Measurements from ENCODE around the gene RASGRP1. TPM values are rescaled to one million over a fixed set of nuclear protein-coding genes. Genes with fewer than 3 reads are reported as not detected.
"Not testable (repeated sequence)": the region's sequence is repeated elsewhere in the genome, so short reads cannot be mapped to it uniquely, and the experiment has no call there.

RASGRP1 gene
- polyA plus RNA-seq, 1 donor, result 2.9 TPM

- H3K9me3 ChIP-seq (ENCODE audit: control insufficient read depth, low read depth, low read length), result no peaks in the 10 kb centered on the region
- no peak overlapping the region for H3K27ac ChIP-seq (ENCODE audit: low read length)
- H3K4me1 ChIP-seq (ENCODE audit: control insufficient read depth, insufficient read depth, low read length), result no peaks in the 10 kb centered on the region
- no peak overlapping the region for H3K4me3 ChIP-seq (ENCODE audit: low read length)
- no peaks in the 10 kb centered on the region for H3K27me3 ChIP-seq (ENCODE audit: control insufficient read depth, insufficient read depth, low read length)
- no peaks in the 10 kb centered on the region for H3K36me3 ChIP-seq (ENCODE audit: control insufficient read depth, insufficient read depth, low read length)
- DNase-seq, result no peak
- WGBS (ENCODE audit: insufficient coverage, low lambda C conversion rate), result 100% methylated on average over 1 of the region's 7 CpGs
Observed at GRCh38 chr15:38602910-38603670, 38.5 kb upstream of the RASGRP1 start.

GRCh38 chr15:38600236-38600635 lies 35.6 kb upstream of the RASGRP1 start:
- WGBS (ENCODE audit: insufficient coverage, low lambda C conversion rate), result no CpG with 5 or more reads among the region's 2 CpGs
- H3K4me3 ChIP-seq (ENCODE audit: low read length), result no peak overlapping the region
- no peaks in the 10 kb centered on the region for H3K36me3 ChIP-seq (ENCODE audit: control insufficient read depth, insufficient read depth, low read length)
- H3K27me3 ChIP-seq (ENCODE audit: control insufficient read depth, insufficient read depth, low read length), result no peaks in the 10 kb centered on the region
- DNase-seq, result no peak
- H3K4me1 ChIP-seq (ENCODE audit: control insufficient read depth, insufficient read depth, low read length), result no peaks in the 10 kb centered on the region
- no peaks in the 10 kb centered on the region for H3K9me3 ChIP-seq (ENCODE audit: control insufficient read depth, low read depth, low read length)
- no peak overlapping the region for H3K27ac ChIP-seq (ENCODE audit: low read length)

- Histone ChIP-seq H3K4me3 (ENCODE audit: low read length) (no peak overlapping the region), H3K27me3 (ENCODE audit: control insufficient read depth, insufficient read depth, low read length) (peaks cover 3% of the 10 kb centered on the region), H3K36me3 (ENCODE audit: control insufficient read depth, insufficient read depth, low read length) (no peaks in the 10 kb centered on the region), H3K9me3 (ENCODE audit: control insufficient read depth, low read depth, low read length) (no peaks in the 10 kb centered on the region), H3K4me1 (ENCODE audit: control insufficient read depth, insufficient read depth, low read length) (no peaks in the 10 kb centered on the region), H3K27ac (ENCODE audit: low read length) (no peak overlapping the region)
- no peak for DNase-seq
- WGBS (ENCODE audit: insufficient coverage, low lambda C conversion rate), result no CpG with 5 or more reads among the region's 2 CpGs
Observed at GRCh38 chr15:38598749-38599148, 34.1 kb upstream of the RASGRP1 start.

GRCh38 chr15:38597219-38597800 lies 32.7 kb upstream of the RASGRP1 start:
- Histone ChIP-seq H3K4me1 (ENCODE audit: control insufficient read depth, insufficient read depth, low read length) (no peaks in the 10 kb centered on the region), H3K27ac (ENCODE audit: low read length) (no peak overlapping the region), H3K27me3 (ENCODE audit: control insufficient read depth, insufficient read depth, low read length) (peaks cover 3% of the 10 kb centered on the region), H3K9me3 (ENCODE audit: control insufficient read depth, low read depth, low read length) (no peaks in the 10 kb centered on the region), H3K36me3 (ENCODE audit: control insufficient read depth, insufficient read depth, low read length) (no peaks in the 10 kb centered on the region), H3K4me3 (ENCODE audit: low read length) (no peak overlapping the region)
- no CpG with 5 or more reads among the region's 3 CpGs for WGBS (ENCODE audit: insufficient coverage, low lambda C conversion rate)
- DNase-seq, result no peak

GRCh38 chr15:38593524-38593923 lies 28.9 kb upstream of the RASGRP1 start:
- Histone ChIP-seq H3K36me3 (ENCODE audit: control insufficient read depth, insufficient read depth, low read length) (no peaks in the 10 kb centered on the region), H3K4me3 (ENCODE audit: low read length) (no peak overlapping the region), H3K9me3 (ENCODE audit: control insufficient read depth, low read depth, low read length) (no peaks in the 10 kb centered on the region), H3K27me3 (ENCODE audit: control insufficient read depth, insufficient read depth, low read length) (peaks cover 3% of the 10 kb centered on the region), H3K4me1 (ENCODE audit: control insufficient read depth, insufficient read depth, low read length) (no peaks in the 10 kb centered on the region), H3K27ac (ENCODE audit: low read length) (no peak overlapping the region)
- 40% methylated on average over 1 of the region's 4 CpGs for WGBS (ENCODE audit: insufficient coverage, low lambda C conversion rate)
- DNase-seq, result no peak

- Histone ChIP-seq H3K4me1 (ENCODE audit: control insufficient read depth, insufficient read depth, low read length) (no peaks in the 10 kb centered on the region), H3K36me3 (ENCODE audit: control insufficient read depth, insufficient read depth, low read length) (no peaks in the 10 kb centered on the region), H3K4me3 (ENCODE audit: low read length) (no peak overlapping the region), H3K27ac (ENCODE audit: low read length) (no peak overlapping the region), H3K9me3 (ENCODE audit: control insufficient read depth, low read depth, low read length) (no peaks in the 10 kb centered on the region), H3K27me3 (ENCODE audit: control insufficient read depth, insufficient read depth, low read length) (no peaks in the 10 kb centered on the region)
- peak in 1 of 2 donors; percentile 33 for DNase-seq
- 36% methylated on average over 3 of the region's 4 CpGs for WGBS (ENCODE audit: insufficient coverage, low lambda C conversion rate)
Observed at GRCh38 chr15:38589502-38589901, 24.9 kb upstream of the RASGRP1 start.

- Histone ChIP-seq H3K4me3 (ENCODE audit: low read length) (no peak overlapping the region), H3K27me3 (ENCODE audit: control insufficient read depth, insufficient read depth, low read length) (no peaks in the 10 kb centered on the region), H3K27ac (ENCODE audit: low read length) (no peak overlapping the region), H3K9me3 (ENCODE audit: control insufficient read depth, low read depth, low read length) (no peaks in the 10 kb centered on the region), H3K36me3 (ENCODE audit: control insufficient read depth, insufficient read depth, low read length) (no peaks in the 10 kb centered on the region), H3K4me1 (ENCODE audit: control insufficient read depth, insufficient read depth, low read length) (no peaks in the 10 kb centered on the region)
- DNase-seq, result no peak
- no CpG with 5 or more reads among the region's 3 CpGs for WGBS (ENCODE audit: insufficient coverage, low lambda C conversion rate)
Observed at GRCh38 chr15:38588672-38589071, 24.1 kb upstream of the RASGRP1 start.

GRCh38 chr15:38587214-38587613 lies 22.6 kb upstream of the RASGRP1 start:
- no CpG with 5 or more reads among the region's 6 CpGs for WGBS (ENCODE audit: insufficient coverage, low lambda C conversion rate)
- H3K36me3 ChIP-seq (ENCODE audit: control insufficient read depth, insufficient read depth, low read length), result no peaks in the 10 kb centered on the region
- no peak overlapping the region for H3K27ac ChIP-seq (ENCODE audit: low read length)
- no peaks in the 10 kb centered on the region for H3K9me3 ChIP-seq (ENCODE audit: control insufficient read depth, low read depth, low read length)
- no peaks in the 10 kb centered on the region for H3K27me3 ChIP-seq (ENCODE audit: control insufficient read depth, insufficient read depth, low read length)
- DNase-seq, result no peak
- no peaks in the 10 kb centered on the region for H3K4me1 ChIP-seq (ENCODE audit: control insufficient read depth, insufficient read depth, low read length)
- H3K4me3 ChIP-seq (ENCODE audit: low read length), result no peak overlapping the region

GRCh38 chr15:38586005-38586404 lies 21.4 kb upstream of the RASGRP1 start:
- not testable (repeated sequence) for H3K4me1 ChIP-seq (ENCODE audit: control insufficient read depth, insufficient read depth, low read length)

GRCh38 chr15:38578626-38579025 lies 14.0 kb upstream of the RASGRP1 start:
- Histone ChIP-seq H3K27me3 (ENCODE audit: control insufficient read depth, insufficient read depth, low read length) (no peaks in the 10 kb centered on the region), H3K9me3 (ENCODE audit: control insufficient read depth, low read depth, low read length) (no peaks in the 10 kb centered on the region), H3K27ac (ENCODE audit: low read length) (no peak overlapping the region), H3K4me1 (ENCODE audit: control insufficient read depth, insufficient read depth, low read length) (no peaks in the 10 kb centered on the region), H3K4me3 (ENCODE audit: low read length) (no peak overlapping the region), H3K36me3 (ENCODE audit: control insufficient read depth, insufficient read depth, low read length) (no peaks in the 10 kb centered on the region)
- DNase-seq, result no peak
- no CpG with 5 or more reads among the region's 3 CpGs for WGBS (ENCODE audit: insufficient coverage, low lambda C conversion rate)

More at GRCh38 chr15:38586005-38586404, 21.4 kb upstream of the RASGRP1 start:
- H3K9me3 ChIP-seq (ENCODE audit: control insufficient read depth, low read depth, low read length); H3K27me3 ChIP-seq (ENCODE audit: control insufficient read depth, insufficient read depth, low read length); H3K27ac ChIP-seq (ENCODE audit: low read length); H3K4me3 ChIP-seq (ENCODE audit: low read length); DNase-seq; H3K36me3 ChIP-seq (ENCODE audit: control insufficient read depth, insufficient read depth, low read length): not testable (repeated sequence)
- WGBS (ENCODE audit: insufficient coverage, low lambda C conversion rate), result no CpG with 5 or more reads among the region's 2 CpGs
